NCI-H1417 treated with DMSO at 0.1 percent for 48 hours (cell line): ENCODE data around the gene OSBPL6.
"Not testable (repeated sequence)": the region's sequence is repeated elsewhere in the genome, so short reads cannot be mapped to it uniquely, and the experiment has no call there.

Experiments used
- DNase-seq: peaks from one replicate; lab custom pipeline; 2025; lab: John Stamatoyannopoulos, UW

The OSBPL6 gene

DNA sequence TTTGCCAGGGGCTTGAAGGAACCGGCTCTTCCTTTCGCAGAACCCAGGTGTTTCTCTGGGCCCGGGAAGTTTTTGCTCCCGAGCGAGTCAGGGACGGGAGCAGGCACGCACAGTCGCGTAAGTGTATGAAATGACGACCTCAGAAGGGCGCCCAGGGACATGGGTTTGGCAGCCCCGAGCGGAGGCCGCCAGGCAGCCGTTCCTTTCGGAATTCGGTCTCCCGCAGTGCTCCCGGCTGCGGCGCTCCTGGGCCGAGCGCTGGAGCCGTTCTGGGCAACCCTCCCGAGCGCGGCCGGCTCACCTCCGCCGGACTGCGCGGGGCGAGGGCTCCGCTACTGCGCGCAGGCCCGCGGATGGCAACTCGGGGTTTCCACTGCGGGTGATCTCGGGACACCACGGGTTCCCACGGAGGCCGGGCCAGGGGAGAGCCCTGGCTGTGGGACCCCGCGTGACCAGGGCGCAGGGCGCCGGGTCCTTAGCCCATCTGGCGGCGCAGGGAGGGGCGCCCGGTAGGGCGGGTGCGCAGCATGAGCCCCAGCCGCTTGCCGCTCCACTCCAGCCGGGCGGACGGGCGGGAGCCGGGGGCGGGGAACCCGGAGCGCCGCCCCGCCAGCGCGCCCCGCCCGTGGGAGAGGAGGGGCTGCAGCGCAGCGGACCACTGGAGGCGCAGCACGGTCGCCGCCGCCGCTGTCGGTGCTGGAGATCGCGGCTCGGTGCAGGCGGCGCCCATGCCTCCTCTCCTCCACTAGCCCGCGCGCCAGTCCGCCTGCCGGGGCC lies at the start of gene OSBPL6:
TSS of gene OSBPL6 (plus strand) at position 690 of the 777 bp plus-strand sequence. CDS start 111,673 bp downstream, outside the sequence.
- peak; percentile 24 for DNase-seq

DNA sequence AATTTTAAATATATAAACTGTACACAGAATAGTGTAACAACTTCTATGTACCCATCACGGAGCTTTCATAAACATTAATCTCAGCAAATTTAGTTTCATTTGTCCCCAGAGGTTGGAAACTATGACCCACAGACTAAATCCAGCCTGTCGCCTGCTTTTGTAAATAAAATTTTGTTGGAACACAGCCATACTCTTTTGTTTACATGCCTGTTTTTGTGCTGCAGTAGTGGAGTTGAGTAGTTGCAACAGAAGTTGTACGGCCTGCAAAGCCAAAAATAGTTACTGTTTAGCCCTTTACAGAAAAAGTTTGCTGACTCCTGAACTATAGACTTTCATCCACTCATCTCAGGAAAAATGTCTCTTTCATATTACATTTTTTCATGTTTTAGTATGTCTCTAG lies 42.3 kb upstream of the OSBPL6 start:
- no peak for DNase-seq

DNA sequence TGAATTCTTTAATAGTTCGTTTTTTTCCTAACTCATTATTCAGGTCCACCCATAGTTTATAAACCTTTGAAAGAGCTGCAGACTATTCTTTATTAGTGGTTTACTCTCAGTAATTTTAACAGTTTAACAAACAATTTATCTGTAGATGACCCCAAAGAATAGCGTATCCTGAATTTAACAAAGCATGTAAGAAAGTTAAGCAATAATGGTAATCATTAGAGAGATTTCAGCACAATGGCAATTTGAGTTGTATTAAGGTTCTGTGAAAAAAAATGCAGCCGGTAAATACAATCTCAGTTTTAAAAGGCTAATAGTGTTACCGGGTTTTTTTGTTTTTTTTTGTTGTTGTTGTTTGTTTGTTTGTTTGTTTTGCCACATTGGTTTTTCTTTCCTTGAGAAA lies 41.8 kb upstream of the OSBPL6 start:
- no peak for DNase-seq

DNA sequence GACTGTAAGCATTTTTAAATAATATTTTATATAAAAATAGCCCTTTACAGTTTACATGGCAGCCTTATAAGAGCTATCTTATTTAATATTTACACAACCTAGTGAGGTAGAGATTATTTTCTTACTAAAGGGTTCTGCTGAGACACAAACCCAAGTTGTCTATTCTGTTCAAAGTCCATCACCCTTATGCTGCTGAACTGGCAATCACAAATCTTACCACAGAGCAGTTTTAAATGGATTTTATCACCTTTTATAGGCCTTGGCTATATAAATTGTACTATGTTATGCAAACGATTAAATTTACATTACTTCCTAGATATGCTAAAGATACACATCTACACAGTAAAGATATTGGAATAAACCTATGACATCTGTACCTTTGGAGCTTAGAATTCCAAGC lies 41.3 kb upstream of the OSBPL6 start:
- no peak for DNase-seq

DNA sequence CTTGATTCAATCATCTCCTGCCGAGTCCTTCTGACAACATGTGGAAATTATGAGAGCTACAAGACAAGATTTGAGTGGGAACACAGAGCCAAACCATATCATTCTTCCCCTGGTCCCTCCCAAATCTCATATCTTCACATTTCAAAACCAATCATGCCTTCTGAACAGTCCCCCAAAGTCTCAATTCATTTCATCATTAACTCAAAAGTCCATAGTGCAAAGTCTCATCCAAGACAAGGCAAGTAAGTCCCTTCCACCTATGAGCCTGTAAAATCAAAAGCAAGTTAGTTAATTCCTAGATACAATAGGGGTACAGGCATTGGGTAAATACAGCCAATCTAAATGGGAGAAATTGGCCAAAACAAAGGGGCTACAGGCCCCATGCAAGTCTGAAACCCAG lies 40.4 kb upstream of the OSBPL6 start:
- not testable (repeated sequence) for DNase-seq

DNA sequence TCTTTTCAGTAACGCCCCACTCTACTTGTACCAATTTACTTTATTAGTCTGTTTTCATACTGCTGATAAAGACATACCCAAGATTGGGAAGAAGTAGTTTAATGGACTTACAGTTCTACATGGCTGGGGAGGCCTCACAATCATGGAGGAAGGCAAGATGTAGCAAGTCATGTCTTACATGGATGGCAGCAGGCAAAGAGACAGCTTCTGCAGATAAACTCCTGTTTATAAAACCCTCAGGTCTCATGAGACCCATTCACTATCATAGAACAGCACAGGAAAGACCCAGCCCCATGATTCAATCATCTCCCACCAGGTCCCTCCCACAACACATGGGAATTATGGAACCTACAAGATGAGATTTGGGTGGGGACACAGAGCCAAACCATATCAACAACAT lies 38.8 kb upstream of the OSBPL6 start:
- no peak for DNase-seq

DNA sequence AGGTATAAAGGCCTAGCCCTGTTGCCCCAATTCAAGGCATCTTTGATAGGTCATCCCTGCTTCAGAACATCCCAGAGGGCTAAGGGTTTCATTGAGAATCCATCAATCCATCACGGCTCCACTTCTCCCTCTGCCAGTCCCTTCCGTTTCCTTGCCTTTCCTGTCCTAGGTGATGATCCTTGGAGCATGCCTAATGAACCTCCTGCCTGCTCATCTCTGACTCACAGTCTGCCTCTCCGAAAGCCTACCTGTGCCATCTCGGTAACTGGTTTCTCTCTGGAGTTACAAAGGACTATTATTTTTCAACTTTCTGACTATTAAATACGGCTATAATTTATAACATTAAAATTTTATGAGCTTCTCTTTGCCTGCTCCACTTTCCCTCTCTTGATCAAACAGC lies 36.7 kb upstream of the OSBPL6 start:
- DNase-seq: no peak

DNA sequence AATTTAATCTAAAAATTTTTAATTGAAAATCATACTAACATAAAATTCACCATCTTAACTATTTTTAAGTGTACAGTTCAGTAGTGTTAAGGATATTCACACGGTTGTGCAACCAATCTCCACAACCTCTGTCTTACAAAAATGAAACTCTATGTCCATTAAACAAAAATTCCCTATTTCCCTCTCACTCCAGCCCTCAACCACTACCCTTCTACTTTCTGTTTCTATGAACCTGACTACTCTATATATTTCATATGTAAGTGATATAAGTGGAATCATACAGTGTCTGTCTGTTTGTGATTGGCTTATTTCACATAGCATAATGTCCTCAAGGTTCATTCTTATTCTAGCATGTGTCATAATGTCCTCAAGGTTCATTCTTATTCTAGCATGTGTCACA lies 34.3 kb upstream of the OSBPL6 start:
- no peak for DNase-seq

DNA sequence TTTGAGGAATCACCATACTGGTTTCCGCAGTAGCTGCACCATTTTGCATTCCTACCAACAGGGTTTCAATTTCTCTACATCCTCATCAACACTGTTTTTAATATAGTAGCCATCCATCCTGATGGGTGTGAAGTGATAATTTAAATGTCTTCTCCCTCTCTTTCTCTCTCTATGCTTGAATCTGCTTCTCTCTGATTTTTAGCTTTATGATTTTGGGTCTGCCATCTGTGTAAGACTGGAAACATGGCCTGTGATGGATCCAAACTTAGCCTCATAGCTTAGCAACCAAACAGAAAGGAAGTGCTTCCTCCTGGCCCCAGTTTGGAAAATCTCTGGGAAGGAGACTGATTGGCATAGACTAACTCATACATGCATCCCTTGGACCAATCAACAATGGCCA lies 33.7 kb upstream of the OSBPL6 start:
- DNase-seq: no peak

DNA sequence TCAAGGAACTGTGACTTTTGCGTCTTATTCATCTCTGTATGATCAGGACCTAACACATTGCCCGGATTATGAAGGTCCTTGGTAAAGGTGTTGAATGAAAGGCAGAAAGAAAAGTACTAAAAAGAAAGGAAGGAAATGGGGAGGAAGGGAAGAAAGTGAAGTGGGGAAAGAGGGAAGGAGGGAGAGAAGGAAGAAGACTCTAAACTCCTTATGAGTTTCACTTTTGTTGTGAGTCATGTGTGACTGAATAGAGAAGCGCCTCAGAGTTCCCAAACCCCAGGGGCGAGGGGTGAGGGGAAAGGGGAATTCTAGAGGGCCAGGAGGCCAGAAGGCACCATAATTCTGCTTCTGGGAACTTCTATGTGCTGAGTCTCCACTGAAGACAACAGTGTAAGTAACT lies 30.9 kb upstream of the OSBPL6 start:
- no peak for DNase-seq

DNA sequence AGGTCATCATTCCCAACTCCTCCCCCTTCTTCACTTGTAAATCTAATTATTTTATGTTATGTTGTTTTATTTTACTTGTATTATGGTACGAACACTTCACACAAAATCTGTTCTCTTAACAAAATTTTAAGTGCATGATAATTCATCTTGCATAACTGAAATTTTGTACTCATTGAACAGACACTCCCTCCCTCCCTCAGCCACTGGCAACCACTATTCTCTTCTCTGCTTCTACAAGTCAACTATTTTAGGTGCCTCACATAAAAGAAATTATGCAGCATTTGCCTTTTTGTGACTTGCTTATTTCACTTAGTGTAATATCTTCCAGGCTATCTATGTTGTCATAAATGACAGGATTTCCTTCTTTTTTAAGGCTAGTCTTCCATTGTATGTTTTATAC lies 30.4 kb upstream of the OSBPL6 start:
- no peak for DNase-seq

DNA sequence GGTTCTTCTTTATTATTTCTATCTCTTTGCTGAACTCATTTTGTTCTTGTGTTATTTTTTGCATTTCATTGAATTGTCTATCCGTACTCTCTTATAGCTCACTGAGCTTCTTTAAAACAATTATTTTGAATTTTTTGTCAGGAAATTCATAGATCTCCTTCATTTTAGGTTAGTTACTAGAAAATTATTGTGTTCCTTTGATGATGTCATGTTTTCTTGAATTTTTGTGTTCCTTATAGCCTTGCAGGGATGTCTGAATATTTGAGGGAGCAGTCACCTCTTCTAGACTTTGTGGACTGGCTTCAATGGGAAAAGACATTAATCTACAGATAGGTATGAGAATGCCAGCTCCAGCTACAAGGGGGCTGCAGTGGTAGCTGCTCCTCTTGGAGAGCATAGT lies 20.7 kb upstream of the OSBPL6 start:
- DNase-seq: no peak

DNA sequence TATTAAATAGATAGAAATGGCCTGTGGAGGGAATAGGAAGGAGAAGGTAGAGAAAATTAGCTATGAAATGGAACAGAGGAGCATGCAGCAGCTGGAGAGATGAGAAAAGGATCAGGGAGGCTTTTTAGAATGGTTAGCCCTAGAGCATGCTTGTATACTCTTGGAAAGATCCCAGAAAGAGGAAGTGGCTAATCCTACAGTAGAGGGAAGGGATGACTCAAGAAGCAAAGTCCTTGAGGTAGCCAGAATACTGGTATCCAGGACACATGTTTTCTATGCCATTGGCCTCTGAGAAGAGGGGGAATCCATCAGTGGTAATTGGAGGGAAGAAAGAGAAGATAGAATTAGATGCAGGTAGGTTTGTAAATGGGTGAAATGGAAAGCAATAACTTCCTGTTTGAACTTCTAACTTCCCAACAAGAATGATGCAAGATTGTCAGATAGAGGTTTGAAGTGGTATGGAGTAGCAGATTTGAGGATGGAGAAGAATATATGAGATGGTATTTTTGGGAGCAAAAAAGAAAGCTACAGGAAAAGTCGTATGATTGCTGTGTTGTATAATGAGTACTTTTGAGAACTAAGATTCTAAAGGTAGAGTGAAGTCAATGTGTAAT lies 17.1 kb upstream of the OSBPL6 start:
- no peak for DNase-seq

DNA sequence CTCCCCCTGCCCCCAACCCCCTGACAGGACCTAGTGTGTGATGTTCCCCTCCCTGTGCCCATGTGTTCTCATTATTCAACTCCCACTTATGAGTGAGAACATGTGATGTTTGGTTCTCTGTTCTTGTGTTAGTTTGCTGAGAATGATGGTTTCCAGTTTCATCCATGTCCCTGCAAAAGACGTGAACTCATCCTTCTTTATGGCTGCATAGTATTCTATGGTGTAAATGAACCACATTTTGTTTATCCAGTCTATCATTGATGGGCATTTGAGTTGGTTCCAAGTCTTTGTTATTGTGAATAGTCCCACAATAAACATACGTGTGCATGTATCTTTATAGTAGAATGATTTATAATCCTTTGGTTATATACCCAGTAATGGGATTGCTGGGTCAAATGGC lies 13.7 kb upstream of the OSBPL6 start:
- not testable (repeated sequence) for DNase-seq

DNA sequence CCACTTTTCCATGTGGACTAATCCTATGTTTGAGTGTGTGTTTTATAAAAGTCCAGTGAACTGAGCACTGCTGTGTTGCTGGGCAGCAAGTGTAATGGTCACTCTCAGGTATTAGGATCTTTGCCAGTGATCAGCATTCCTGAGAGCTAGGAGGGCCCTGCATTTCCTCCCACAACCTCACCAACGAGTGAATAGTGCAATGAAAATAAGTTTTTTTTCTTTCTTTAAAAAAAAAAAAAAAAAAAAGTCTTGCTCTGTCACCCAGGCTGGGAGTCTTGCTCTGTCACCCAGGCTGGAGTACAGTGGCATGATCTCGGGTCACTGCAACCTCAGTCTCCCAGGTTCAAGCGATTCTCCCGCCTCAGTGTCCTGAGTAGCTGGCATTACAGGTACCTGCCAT lies 6.5 kb upstream of the OSBPL6 start:
- DNase-seq: no peak

DNA sequence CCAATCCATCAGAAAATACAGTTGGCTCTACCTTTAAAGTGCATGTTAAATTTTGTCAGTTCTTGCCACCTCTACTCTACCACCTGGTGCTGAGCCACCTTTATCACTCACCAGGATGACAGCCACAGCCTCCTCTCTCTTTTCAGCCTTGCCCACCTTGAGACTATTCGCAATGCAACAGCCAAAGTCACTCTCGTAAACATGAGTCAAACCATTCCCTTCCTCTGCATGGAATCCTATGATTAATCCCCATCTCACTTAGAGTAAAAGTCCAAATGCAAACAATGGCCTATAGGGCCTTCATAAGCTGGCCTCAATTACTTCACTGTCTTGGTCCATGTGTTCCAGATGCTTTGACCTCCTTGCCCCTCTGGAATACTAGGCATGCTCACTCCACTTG lies 5.8 kb upstream of the OSBPL6 start:
- DNase-seq: no peak

DNA sequence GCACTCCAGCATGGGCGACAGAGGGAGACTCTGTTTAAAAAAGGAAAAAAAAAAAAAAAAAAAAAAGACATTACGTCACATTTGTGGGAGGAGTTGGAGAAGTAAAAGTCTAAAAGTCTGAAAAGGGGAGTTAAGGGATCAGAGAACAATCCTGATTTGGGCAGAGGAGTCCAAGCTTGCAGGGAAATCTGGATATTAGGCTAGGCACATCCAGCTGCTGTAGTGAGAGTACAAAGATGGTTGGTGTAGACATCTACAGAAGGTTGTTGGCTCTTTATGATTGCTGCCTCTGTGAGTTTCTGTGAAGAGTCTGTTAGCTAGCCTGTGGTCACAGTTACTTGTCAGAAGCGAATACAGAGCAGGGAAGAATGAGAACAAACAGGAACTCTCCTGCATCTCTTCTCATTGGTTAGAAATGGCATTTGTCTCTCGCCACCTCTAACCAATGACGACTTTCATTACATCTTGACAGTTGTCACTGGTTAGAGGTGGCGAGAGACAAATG lies 3.3 kb upstream of the OSBPL6 start:
- no peak for DNase-seq

DNA sequence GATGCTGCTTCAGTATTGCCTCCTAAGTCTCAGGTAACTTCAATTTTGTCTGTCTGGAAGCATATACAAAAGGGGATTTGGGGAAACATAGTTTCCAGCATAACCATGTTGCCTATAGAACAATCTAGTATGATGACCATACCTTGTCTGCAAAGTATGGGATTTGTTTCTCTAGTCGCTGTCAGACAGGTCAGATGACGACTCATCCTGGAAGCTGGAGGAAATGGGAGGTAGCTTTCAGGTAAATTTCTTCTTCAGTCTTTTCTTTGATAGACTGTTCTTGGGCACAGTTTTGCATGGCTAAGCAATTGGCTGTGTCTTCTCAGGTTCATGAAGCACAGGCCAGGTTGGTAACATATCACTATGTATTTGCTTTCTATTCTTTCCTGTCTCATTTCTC lies 2.8 kb upstream of the OSBPL6 start:
- DNase-seq: no peak

DNA sequence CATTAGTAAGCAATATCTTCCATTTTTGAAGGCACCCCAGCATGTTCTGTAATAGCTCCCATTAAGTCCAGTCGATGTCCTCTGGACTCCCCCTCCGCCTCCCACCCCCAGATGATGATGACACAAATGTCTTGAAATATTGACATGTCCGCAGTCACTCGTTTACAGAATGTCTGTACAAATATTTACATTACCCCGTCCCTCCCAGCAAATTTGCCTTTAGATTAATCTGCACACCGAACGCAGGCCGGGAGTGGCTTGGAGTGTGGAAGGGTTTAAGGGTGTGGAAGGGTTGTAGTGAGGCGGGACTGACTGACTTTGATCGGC lies 853 bp upstream of the OSBPL6 start:
- no peak for DNase-seq

DNA sequence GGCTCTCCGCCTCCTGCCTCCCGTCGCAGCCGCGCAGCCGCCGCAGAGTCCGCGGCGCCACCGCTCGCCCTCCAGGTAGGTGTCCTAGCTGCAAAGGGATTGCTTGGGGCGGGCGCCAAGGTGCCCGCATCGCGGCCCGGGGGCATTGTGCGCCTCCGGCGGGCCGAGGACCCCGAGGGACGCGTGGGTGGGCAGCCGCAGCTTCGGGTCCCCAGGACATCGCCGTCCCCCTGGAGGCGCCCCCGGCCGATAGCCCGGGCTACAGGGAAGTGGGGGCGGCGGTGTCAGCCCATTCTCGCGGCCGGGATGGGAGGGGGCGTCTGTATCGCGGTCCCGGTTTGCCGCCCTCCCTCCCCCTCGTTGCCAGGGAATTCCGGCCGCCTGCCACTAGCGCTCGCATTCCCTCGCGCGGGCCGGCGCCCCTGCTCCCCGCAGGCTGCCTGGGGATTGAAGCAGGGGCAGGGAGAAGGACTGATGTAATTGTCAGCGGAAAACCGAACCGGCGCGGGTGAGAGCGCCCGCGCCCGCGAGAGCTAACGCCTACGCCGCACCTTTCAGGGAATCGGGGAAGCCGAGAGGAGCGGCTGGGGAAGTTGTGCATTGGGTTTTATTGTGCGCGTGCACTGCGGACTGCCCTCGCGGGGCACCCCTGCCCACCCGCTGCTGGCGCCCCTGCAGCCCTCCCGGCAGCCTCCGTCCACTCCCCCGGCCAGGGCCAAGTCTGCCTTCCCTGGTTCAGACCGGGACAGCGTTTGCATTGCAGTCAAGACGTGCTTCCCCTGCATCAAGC lies 483 bp downstream of the OSBPL6 start:
- DNase-seq: no peak

DNA sequence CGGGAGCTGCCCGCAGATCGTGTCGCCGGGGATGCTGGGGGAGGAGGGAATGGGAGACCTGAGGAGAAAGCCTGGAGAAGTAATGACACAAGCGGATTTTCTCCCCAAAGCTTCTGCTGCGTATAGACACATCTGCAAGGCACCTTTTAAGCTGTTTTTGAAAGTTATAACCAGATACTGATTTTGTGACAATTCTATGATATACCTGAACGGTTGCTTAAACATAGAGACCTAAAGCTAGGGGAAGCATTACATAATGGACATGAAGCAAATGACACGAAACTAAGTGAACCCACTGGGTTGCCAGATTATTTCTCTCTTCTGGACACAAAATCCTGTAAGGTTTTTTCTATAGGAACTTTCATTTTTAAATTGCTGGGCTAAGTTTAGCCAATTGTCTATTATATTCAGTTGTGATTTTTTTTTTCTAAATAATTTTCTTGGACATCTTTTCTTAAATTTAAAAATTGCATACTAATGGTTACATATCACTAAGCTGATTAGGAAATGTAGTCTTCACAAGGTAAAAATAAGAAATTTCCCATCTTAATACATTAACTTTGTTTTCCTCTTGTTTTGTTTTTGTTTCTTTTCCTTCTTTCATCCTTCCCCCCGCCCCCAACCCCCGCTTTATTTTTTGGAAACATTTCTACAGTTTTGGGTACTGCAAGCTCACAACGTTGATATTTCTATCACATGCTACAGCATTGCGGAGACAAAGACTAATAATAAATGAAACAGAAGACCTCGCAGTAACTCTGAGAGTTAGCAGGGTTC lies 1.3 kb downstream of the OSBPL6 start:
- DNase-seq: no peak

DNA sequence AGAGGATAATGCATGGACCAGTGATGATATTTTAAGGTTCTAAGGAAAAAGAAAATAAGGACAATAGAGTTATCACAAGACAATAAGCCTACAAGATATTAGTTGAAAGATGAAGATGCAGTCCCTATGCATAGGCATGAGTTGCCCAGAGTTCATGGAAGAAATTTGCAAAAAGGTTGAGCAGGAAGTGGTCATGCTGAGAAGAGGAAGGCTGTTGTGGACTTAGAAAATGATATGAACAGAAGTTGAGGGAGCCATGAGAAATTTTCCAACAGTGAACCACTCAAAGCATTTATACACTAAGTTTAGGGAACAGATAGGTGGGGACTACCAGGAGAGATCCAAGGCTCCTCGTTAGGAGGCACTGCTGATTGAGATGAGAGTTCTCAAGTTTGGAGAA lies 3.5 kb downstream of the OSBPL6 start:
- no peak for DNase-seq
